Upper lobe of left lung (tissue), 6 donors: ENCODE data around the gene SIGLEC1. TPM values are rescaled to one million over a fixed set of nuclear protein-coding genes. Genes with fewer than 3 reads are reported as not detected.

Source experiments
- ATAC-seq, 2 donors: fragments of 200-7000 bp; cut with Tn5 transposase; one replicate each; pipeline ENCODE4 v1.9.1; 2022; ENCODE audit warnings: mild to moderate bottlenecking in 2 of 2, moderate library complexity in 2 of 2; ENCODE audit not compliant: low FRiP score in 2 of 2
- DNase-seq, 2 donors: peaks; one replicate each; pipeline ENCODE4 v3.0.0-alpha.2; 2019 to 2020
- H3K27ac ChIP-seq, 4 donors: fragments of 200-600 bp; sonication (generic); one replicate each; pipeline ENCODE4 v1.5.1; 2016 to 2019
- H3K27me3 ChIP-seq, 4 donors: fragments of 200-600 bp; sonication (generic); one replicate each; pipeline ENCODE4 v1.5.1; 2017 to 2019
- H3K36me3 ChIP-seq, 4 donors: fragments of 200-600 bp; sonication (generic); one replicate each; pipeline ENCODE4 v1.5.1; 2016 to 2019
- H3K4me1 ChIP-seq, 4 donors: fragments of 200-600 bp; sonication (generic); one replicate each; pipeline ENCODE4 v1.5.1; 2018 to 2019
- H3K4me3 ChIP-seq, 4 donors: fragments of 200-600 bp; sonication (generic); one replicate each; pipeline ENCODE4 v1.5.1; 2017 to 2019; ENCODE audit warnings: mild to moderate bottlenecking in 2 of 4, moderate library complexity in 1 of 4
- H3K9me3 ChIP-seq, 4 donors: fragments of 200-600 bp; sonication (generic); one replicate each; pipeline ENCODE4 v1.5.1; 2018 to 2019
- CTCF ChIP-seq, 6 experiments: fragments of 450-650 bp in 4 of 6; fragments of 200-600 bp in 2 of 6; sonication (generic) in 2 of 6; IDR thresholded peaks; one replicate each; pipeline ENCODE4 v1.5.1; 2016 to 2019; ENCODE audit warnings: antibody characterized with exemption in 6 of 6
- EP300 ChIP-seq, 4 donors: sonication (generic); formaldehyde crosslinking; IDR thresholded peaks; one replicate each; pipeline ENCODE4 v1.5.1; 2017; ENCODE audit warnings: antibody characterized with exemption in 4 of 4, control low read depth in 2 of 4
- POLR2A ChIP-seq, 4 donors: fragments of 450-650 bp; IDR thresholded peaks; one replicate each; pipeline ENCODE4 v1.5.1; 2016 to 2017; ENCODE audit warnings: antibody characterized with exemption in 4 of 4, mild to moderate bottlenecking in 2 of 4
- POLR2AphosphoS5 ChIP-seq, 2 donors: sonication (generic); formaldehyde crosslinking; IDR thresholded peaks; one replicate each; pipeline ENCODE4 v1.5.1; 2017; ENCODE audit warnings: antibody characterized with exemption in 2 of 2
- WGBS, 2 donors: methylation state at CpG; one replicate each; pipeline ENCODE4 v1.1.5; 2017 to 2018; 5-methylcytosine and 5-hydroxymethylcytosine counted together
- total RNA-seq, 6 donors: library from RNA; depleted of rRNA in 4 of 6; stranded (reverse); fragments of >200 nt in 4 of 6; gene quantifications; one replicate each; pipeline versions ENCODE4 v1.1.0 to v1.2.1, GENCODE V29; 2016 to 2021
- donor health status: DM: no; HTN: no; CAD: no; lungs with moderate emphysema.
- donor health status: DM: no; HTN: yes; CAD: no; lungs with severe emphysema.

Gene SIGLEC1
- total RNA-seq, 6 donors from 2014 or later, result 14.4 to 69.9 (median 60.7) TPM

GRCh38 chr20:3692706-3693294, 19.6 kb downstream of the SIGLEC1 start:
- no peak for DNase-seq
- WGBS, 2 donors, result 94 to 96% methylated on average over 4 to 20 of the region's 23 CpGs
- no peaks in the 10 kb centered on the region for H3K4me1 ChIP-seq
- H3K27me3 ChIP-seq, result no peaks in the 10 kb centered on the region
- no peak overlapping the region for H3K27ac ChIP-seq
- no peaks in the 10 kb centered on the region for H3K36me3 ChIP-seq
- peaks cover 0 to 6% (median 2%) of the 10 kb centered on the region in 4 donors for H3K9me3 ChIP-seq
- ATAC-seq, result peak in 1 of 2 donors; percentile 3
- H3K4me3 ChIP-seq, result no peak overlapping the region
- no peak for TF ChIP-seq CTCF (IDR thresholded peaks at IDR 0.05)
- no peak for TF ChIP-seq POLR2AphosphoS5 (IDR thresholded peaks at IDR 0.05)
- TF ChIP-seq POLR2A (IDR thresholded peaks at IDR 0.05), result no peak
- no peak for TF ChIP-seq EP300 (IDR thresholded peaks at IDR 0.05)

GRCh38 chr20:3691897-3692296, 20.5 kb downstream of the SIGLEC1 start:
- Histone ChIP-seq H3K9me3 (peaks cover 0 to 6% (median 2%) of the 10 kb centered on the region in 4 donors), H3K27me3 (no peaks in the 10 kb centered on the region), H3K4me1 (peaks cover 0 to 5% (median 0%) of the 10 kb centered on the region in 4 donors), H3K36me3 (no peaks in the 10 kb centered on the region), H3K4me3 (no peak overlapping the region), H3K27ac (no peak overlapping the region)
- TF ChIP-seq POLR2A (IDR thresholded peaks at IDR 0.05) (no peak), CTCF (IDR thresholded peaks at IDR 0.05) (no peak), EP300 (IDR thresholded peaks at IDR 0.05) (no peak), POLR2AphosphoS5 (IDR thresholded peaks at IDR 0.05) (no peak)
- DNase-seq (no peak), ATAC-seq (no peak)
- 80 to 92% methylated on average over 1 to 9 of the region's 9 CpGs for WGBS, 2 donors

GRCh38 chr20:3691306-3691705, 21.1 kb downstream of the SIGLEC1 start:
- DNase-seq, result no peak
- peaks cover 0 to 5% (median 2%) of the 10 kb centered on the region in 4 donors for H3K4me1 ChIP-seq

GRCh38 chr20:3690413-3690812, 22.0 kb downstream of the SIGLEC1 start:
- H3K27ac ChIP-seq, result no peak overlapping the region
- no peaks in the 10 kb centered on the region for H3K36me3 ChIP-seq
- no peak for DNase-seq
- H3K4me3 ChIP-seq, result no peak overlapping the region
- ATAC-seq, result no peak
- peaks cover 0 to 5% (median 2%) of the 10 kb centered on the region in 4 donors for H3K4me1 ChIP-seq
- WGBS, 2 donors, result 91 to 95% methylated on average over 2 to 3 of the region's 3 CpGs
- no peak for TF ChIP-seq EP300 (IDR thresholded peaks at IDR 0.05)
- TF ChIP-seq POLR2A (IDR thresholded peaks at IDR 0.05), result no peak
- no peak for TF ChIP-seq CTCF (IDR thresholded peaks at IDR 0.05)
- TF ChIP-seq POLR2AphosphoS5 (IDR thresholded peaks at IDR 0.05), result no peak
- H3K27me3 ChIP-seq, result no peaks in the 10 kb centered on the region
- H3K9me3 ChIP-seq, result no peaks in the 10 kb centered on the region

More at GRCh38 chr20:3691306-3691705, 21.1 kb downstream of the SIGLEC1 start:
- Histone ChIP-seq H3K9me3 (peaks cover 0 to 2% (median 1%) of the 10 kb centered on the region in 4 donors), H3K4me3 (no peak overlapping the region), H3K36me3 (no peaks in the 10 kb centered on the region), H3K27me3 (no peaks in the 10 kb centered on the region), H3K27ac (no peak overlapping the region)
- 91 to 97% methylated on average over 16 of the region's 16 CpGs for WGBS, 2 donors
- TF ChIP-seq EP300 (IDR thresholded peaks at IDR 0.05) (no peak), POLR2A (IDR thresholded peaks at IDR 0.05) (no peak), CTCF (IDR thresholded peaks at IDR 0.05) (no peak), POLR2AphosphoS5 (IDR thresholded peaks at IDR 0.05) (no peak)
- no peak for ATAC-seq

- 85 to 96% methylated on average over 8 to 11 of the region's 11 CpGs for WGBS, 2 donors
- Histone ChIP-seq H3K4me1 (peaks cover 0 to 5% (median 2%) of the 10 kb centered on the region in 4 donors), H3K27me3 (no peaks in the 10 kb centered on the region), H3K4me3 (no peak overlapping the region), H3K27ac (no peak overlapping the region), H3K36me3 (no peaks in the 10 kb centered on the region), H3K9me3 (no peaks in the 10 kb centered on the region)
- no peak for DNase-seq
- ATAC-seq, result no peak
- no peak for TF ChIP-seq CTCF (IDR thresholded peaks at IDR 0.05)
- TF ChIP-seq POLR2AphosphoS5 (IDR thresholded peaks at IDR 0.05), result no peak
- no peak for TF ChIP-seq POLR2A (IDR thresholded peaks at IDR 0.05)
- TF ChIP-seq EP300 (IDR thresholded peaks at IDR 0.05), result no peak
Observed at GRCh38 chr20:3689978-3690377, 22.4 kb downstream of the SIGLEC1 start.
